NT2/D1 (cell line): ENCODE data around the gene ATP13A5.

Source experiments
- SUZ12 ChIP-seq: IDR thresholded peaks from 2 replicates; pipeline ENCODE4 v1.6.1; 2011; ENCODE audit not compliant: insufficient read length, insufficient read depth; ENCODE audit errors: extremely low read depth
- YY1 ChIP-seq: IDR thresholded peaks from 2 replicates; pipeline ENCODE4 v1.6.1; 2011; ENCODE audit not compliant: insufficient read length, insufficient read depth
- ZNF274 ChIP-seq: IDR thresholded peaks from 2 replicates; pipeline ENCODE4 v1.6.1; 2011; ENCODE audit warnings: mild to moderate bottlenecking, low read depth, low read length

GRCh38 chr3:193347521-193348501, 30.7 kb downstream of the ATP13A5 start:
- TF ChIP-seq YY1 (no peak), SUZ12 (no peak), ZNF274 (no peak)
